Thoracic aorta (tissue), 2 donors: ENCODE results near the gene PSTPIP1. TPM values are rescaled to one million over a fixed set of nuclear protein-coding genes. Genes with fewer than 3 reads are reported as not detected.

Experiments
- ATAC-seq: fragments of 150-250 bp; one replicate; pipeline ENCODE4 v1.8.0; 2017; ENCODE audit warnings: low read depth; ENCODE audit not compliant: insufficient number of reproducible peaks, low FRiP score
- DNase-seq: peaks from one replicate; pipeline ENCODE4 v3.0.0-alpha.2; 2020; ENCODE audit warnings: low spot score
- H3K27ac ChIP-seq, 2 donors: fragments of 200-600 bp; sonication (generic); 1 replicate in 1 of 2; 2 replicates in 1 of 2; pipeline ENCODE4 v1.5.1; 2016; ENCODE audit warnings: mild to moderate bottlenecking in 2 of 2, moderate library complexity in 2 of 2
- H3K27me3 ChIP-seq: fragments of 200-600 bp; sonication (generic); replicated peaks from 2 replicates; pipeline ENCODE4 v1.6.0; 2016; ENCODE audit warnings: mild to moderate bottlenecking; ENCODE audit not compliant: insufficient read depth
- H3K36me3 ChIP-seq: fragments of 200-600 bp; sonication (generic); one replicate; pipeline ENCODE4 v1.5.1; 2016
- H3K4me1 ChIP-seq, 2 donors: fragments of 200-600 bp; sonication (generic); 1 replicate in 1 of 2; 2 replicates in 1 of 2; pipeline versions ENCODE4 v1.5.1 to v1.6.0; 2016; ENCODE audit warnings: low read depth in 2 of 2, mild to moderate bottlenecking in 1 of 2; ENCODE audit not compliant: control insufficient read depth in 1 of 2
- H3K4me3 ChIP-seq: fragments of 200-600 bp; sonication (generic); 2 replicates; pipeline ENCODE4 v1.5.1; 2016; ENCODE audit warnings: mild to moderate bottlenecking
- H3K9me3 ChIP-seq: fragments of 200-600 bp; sonication (generic); 2 replicates; pipeline ENCODE4 v1.5.1; 2016
- total RNA-seq, 2 donors: library from RNA; depleted of rRNA; stranded (reverse); fragments of >200 nt; gene quantifications; one replicate each; pipeline versions ENCODE4 v1.1.0 to v1.2.3, GENCODE V29; 2016
- TF ChIP-seq, protein P1 (sequence below): fragments of 200-600 bp; sonication (generic); IDR thresholded peaks from one replicate; pipeline ENCODE4 v1.5.1; 2019; ENCODE audit warnings: antibody characterized with exemption

The PSTPIP1 gene
- total RNA-seq, 2 donors from 2014 or later = 24.5 to 24.8 TPM

DNA sequence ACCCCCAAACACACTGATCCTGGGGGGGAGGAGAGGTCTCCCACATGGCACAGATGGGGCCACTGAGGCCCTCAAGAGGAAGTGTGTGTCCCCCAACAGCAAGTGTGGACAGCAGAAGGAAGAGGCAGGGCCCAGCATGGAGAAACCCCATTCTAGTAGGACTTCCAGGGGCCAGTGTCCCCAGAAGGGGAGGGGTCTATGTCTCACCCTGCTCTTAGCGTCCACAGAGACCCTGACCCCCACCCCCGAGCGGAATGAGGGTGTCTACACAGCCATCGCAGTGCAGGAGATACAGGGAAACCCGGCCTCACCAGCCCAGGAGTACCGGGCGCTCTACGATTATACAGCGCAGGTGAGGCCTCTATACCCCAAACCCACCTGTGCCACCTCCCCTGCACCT lies 40.7 kb downstream of the PSTPIP1 start:
- TF ChIP-seq, protein P1, sequence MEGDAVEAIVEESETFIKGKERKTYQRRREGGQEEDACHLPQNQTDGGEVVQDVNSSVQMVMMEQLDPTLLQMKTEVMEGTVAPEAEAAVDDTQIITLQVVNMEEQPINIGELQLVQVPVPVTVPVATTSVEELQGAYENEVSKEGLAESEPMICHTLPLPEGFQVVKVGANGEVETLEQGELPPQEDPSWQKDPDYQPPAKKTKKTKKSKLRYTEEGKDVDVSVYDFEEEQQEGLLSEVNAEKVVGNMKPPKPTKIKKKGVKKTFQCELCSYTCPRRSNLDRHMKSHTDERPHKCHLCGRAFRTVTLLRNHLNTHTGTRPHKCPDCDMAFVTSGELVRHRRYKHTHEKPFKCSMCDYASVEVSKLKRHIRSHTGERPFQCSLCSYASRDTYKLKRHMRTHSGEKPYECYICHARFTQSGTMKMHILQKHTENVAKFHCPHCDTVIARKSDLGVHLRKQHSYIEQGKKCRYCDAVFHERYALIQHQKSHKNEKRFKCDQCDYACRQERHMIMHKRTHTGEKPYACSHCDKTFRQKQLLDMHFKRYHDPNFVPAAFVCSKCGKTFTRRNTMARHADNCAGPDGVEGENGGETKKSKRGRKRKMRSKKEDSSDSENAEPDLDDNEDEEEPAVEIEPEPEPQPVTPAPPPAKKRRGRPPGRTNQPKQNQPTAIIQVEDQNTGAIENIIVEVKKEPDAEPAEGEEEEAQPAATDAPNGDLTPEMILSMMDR = no peak
- no peak overlapping the region for H3K27ac ChIP-seq
- H3K36me3 ChIP-seq = peaks cover 18% of the 10 kb centered on the region
- H3K27me3 ChIP-seq = no peaks in the 10 kb centered on the region
- ATAC-seq (no peak), DNase-seq (no peak)
- H3K4me1 ChIP-seq = peaks cover 0 to 1% of the 10 kb centered on the region in 2 donors
- no peaks in the 10 kb centered on the region for H3K9me3 ChIP-seq
- no peak overlapping the region for H3K4me3 ChIP-seq

- no peaks in the 10 kb centered on the region for H3K9me3 ChIP-seq
- peaks cover 18% of the 10 kb centered on the region for H3K36me3 ChIP-seq
- no peak overlapping the region for H3K27ac ChIP-seq
- TF ChIP-seq, protein P1 = no peak
- H3K4me1 ChIP-seq = no peaks in the 10 kb centered on the region
- H3K27me3 ChIP-seq = no peaks in the 10 kb centered on the region
- DNase-seq = no peak
- H3K4me3 ChIP-seq = no peak overlapping the region
- ATAC-seq = no peak
Observed at GRCh38 chr15:77035999-77036471, 41.1 kb downstream of the PSTPIP1 start.

GRCh38 chr15:77036537-77037387 lies 41.8 kb downstream of the PSTPIP1 start:
- Histone ChIP-seq H3K4me3 (no peak overlapping the region), H3K27me3 (no peaks in the 10 kb centered on the region), H3K36me3 (peaks cover 18% of the 10 kb centered on the region), H3K27ac (no peak overlapping the region), H3K9me3 (no peaks in the 10 kb centered on the region), H3K4me1 (no peaks in the 10 kb centered on the region)
- no peak for ATAC-seq
- DNase-seq = no peak
- TF ChIP-seq, protein P1 = no peak

DNA sequence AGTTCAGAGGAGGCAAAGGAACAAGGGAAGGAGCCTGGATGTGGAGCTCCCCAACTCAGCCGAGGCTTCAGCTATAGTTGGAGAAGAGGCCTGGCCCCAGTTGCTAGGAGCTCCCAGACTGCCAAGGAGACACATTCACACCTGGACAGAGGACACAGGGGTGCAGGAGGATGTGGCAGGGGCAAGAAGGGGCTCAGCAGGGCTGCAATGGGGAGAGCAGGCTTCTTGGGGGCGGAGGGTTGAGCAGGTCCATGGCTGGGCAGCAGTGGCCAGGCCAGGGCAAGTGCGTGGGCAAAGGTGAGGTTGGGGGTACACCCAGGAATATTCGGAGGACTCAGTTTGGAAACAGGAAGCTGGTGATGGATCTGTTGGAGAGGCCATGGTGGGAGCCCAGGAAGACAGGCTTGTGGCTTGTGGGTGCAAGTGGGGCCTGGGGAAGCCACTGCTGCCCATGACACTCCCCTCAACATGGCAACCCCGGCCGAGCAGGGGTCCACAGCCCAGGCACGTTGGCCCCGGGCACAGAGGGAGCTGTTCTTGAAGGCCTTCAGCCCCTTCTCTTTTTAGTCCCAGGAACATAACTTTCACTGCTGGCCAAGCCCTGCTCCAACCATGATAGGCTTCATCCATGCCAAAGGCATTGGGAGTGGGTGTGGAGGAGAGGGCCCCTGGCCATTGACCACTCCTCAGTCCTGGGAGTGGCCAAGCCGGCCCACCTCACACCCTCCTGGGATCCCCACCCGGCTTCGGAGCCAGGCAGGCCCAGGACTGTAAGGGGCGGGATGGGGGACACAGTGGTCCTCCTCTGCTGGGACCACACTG lies 42.7 kb downstream of the PSTPIP1 start:
- H3K9me3 ChIP-seq = no peaks in the 10 kb centered on the region
- H3K36me3 ChIP-seq = peaks cover 18% of the 10 kb centered on the region
- H3K4me3 ChIP-seq = no peak overlapping the region
- H3K4me1 ChIP-seq = no peaks in the 10 kb centered on the region
- ATAC-seq (no peak), DNase-seq (no peak)
- H3K27me3 ChIP-seq = no peaks in the 10 kb centered on the region
- TF ChIP-seq, protein P1 = no peak
- H3K27ac ChIP-seq = no peak overlapping the region
